Tongue (tissue), 2 donors: ENCODE data around the gene CFAP54. TPM values are rescaled to one million over a fixed set of nuclear protein-coding genes. Genes with fewer than 3 reads are reported as not detected.

ENCODE experiments used
- DNase-seq: peaks from one replicate; pipeline ENCODE4 v3.0.0-alpha.2; 2015
- total RNA-seq: library from RNA; depleted of rRNA; stranded (reverse); fragments of >200 nt; gene quantifications from one replicate; pipeline ENCODE4 v1.2.3, GENCODE V29; 2014

The CFAP54 gene
- total RNA-seq, 1 donor from 2014 or later, result 1.6 TPM

DNA sequence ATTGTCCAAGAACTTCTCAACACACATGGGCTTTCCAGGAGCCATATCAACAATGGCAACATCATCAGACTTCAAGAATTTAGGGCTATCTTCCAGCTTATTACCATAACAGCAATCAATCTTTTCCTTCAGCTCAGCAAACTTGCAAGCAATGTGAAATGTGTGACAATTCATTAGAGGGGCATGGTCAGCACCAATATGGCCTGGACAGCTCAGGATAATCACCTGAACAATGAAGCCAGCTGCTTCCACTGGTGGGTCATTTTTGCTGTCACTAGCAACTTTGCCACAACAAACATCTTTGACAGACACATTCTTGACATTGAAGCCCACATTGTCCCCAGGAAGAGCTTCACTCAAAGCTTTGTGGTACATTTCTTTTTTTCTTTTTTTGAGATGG is 411.8 kb downstream of the CFAP54 start:
- DNase-seq, result no peak

DNA sequence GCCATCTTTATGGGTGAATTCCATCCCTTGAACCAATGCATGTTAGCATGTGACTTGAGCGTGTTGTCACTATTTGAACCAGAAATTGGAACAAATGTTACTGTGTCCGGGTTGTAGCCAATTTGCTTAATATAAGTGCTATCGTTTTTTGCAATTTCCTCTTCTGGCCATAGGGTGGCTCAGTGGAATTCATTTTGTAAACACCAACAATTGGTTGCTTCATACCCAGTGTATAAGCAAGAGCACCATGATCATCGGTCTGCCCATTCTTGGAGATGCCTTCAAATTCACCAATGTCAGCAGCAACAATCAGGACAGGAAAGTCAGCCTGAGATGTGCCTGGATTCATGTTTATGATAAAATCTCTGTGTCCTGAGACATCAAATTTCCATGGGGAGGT is 412.7 kb downstream of the CFAP54 start:
- DNase-seq, result no peak

DNA sequence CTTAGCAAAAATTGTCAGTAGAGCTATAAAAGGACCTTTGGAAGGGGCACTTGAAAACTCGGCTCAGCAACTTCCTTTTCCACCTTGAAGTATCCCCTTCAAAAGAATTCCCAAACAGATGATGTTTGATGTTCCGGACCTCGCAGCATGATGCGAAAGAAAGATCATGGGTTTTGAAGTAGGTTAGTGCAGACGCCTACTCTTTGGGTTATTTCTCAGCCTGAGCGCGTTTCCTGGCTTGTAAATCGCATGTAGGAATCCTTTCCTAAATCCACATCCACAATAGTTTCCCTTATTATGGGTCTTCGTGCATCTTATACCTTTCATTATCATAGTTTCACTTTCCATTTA is 417.1 kb downstream of the CFAP54 start:
- DNase-seq, result no peak

DNA sequence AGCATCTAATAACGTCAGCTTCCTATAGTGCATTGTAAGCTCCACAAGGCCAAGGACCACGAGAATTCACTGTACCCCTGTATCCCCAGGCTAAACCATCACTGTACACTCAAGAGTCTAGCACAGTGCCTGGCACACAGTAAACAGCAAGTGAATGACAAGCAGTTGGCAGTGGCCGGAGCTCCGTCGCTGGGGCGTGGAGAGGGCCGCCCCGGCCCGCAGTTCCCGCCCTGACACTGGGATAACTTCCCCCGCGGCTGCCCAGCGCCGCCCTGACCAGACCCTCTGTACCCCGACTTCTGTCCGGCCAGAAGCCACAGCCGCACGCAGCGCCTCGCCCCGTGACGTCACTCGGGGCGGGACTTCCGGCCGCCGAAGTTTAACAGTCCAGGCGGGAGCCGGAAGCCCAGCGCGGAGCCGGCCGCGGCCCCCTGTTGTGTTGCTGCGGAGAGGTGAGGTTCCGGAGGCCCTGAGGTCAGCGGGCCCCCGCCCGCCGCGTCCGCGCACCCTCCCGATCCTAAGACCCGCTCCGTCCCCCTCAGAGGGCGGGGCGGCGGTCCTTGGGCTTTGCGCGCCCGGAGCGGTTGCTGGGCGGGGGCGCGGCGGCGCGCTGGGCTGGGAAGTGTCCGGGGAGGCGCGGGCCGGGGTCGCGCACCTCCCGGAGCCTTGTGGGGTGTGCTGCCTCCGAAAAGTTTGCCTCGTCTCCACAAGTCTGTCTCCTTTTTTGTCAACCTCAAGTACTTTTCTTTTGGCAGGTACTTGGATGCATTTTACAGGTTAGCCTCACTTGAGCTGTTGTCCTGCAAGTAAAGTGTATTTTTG is 417.7 kb downstream of the CFAP54 start, which contains the start of gene NEDD1:
Gene NEDD1 (plus strand): TSS at position 409 of the 822 bp plus-strand sequence. CDS start 2,503 bp downstream, outside the sequence.
- DNase-seq, result peak; percentile 92

DNA sequence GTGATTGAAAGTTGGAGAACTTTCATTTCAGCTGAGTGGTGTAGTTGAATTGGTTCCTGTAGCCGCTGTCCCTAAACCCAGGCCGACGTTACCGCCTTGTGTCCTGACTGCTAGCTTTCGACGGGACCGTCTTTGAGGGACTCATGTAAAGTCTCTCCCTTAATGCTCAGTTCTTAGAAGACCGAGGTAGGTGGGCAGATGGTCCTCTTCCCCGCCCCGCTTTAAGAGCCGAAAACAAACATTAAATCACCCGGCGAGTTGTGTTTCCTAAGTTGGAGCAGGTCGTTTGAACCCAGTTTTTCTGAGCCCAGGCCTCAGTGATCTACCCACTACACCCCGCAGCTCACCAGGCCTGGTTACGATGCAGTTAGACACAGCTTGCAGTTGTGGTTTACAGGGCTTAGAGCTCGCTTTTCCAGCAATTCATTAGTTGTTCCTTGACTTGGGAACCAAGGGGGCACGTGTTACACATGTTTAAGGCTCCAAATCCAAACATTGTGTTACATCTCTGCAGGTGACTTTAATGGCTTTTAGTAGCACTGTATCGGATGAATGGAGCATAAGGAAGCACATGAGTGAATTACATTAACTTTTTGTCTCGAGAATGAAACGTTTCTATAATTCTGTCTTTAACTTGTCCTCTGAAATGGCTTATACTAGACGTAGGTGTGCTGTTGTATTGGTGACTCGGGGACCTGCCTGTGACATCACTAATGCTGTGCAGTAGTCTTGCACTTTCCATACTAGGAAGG is 418.5 kb downstream of the CFAP54 start:
- peak; percentile 58 for DNase-seq

DNA sequence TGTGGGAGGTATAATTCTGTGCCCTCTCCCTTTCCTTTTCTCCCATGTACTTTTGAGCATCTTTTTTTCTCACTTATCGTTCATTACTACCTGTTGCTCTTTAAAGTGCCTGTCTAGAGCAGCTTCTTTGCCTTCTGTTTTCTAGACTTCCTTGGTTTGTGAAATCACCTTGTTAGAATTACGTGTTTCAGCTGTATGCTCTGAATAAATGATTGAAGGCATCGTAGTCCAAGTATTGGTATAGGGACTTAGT is 419.0 kb downstream of the CFAP54 start:
- DNase-seq, result no peak

DNA sequence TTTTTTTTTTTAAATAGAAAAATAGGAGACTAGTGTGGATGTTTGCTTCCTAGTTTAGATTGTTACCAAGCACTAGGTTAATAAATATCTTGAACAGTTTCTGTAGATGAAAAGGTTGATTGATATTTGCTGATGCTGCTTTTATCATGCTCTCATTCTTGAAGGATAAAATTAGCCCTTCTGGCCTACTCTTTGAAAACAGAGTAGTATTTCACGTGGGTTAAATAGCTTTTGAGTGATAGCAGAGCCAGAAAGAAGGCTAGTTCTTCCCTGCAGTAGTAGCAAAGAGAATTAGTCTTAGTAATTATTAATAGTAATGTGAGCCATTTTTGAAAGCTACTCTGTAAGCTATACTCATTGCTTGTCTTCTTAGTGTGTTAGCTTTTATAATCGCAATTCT is 422.9 kb downstream of the CFAP54 start:
- no peak for DNase-seq

DNA sequence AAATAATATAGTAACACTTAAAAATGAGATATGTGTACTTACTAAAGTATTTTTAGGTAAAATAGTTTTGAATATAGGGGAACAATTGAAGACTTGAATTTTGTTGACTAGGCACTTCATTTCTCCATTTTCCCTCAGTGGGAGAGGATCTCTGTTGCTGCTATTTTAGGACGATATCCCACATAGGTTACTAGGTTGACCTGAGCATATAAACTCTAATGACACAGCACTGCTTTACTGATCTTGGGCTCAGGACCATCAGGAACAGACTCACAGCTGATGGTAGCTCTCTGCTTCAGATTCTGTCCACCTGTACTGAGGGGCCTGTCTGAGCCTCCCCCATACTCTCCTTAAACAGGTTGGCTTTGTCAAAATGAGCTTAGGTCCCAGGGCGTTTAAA is 423.6 kb downstream of the CFAP54 start:
- no peak for DNase-seq

DNA sequence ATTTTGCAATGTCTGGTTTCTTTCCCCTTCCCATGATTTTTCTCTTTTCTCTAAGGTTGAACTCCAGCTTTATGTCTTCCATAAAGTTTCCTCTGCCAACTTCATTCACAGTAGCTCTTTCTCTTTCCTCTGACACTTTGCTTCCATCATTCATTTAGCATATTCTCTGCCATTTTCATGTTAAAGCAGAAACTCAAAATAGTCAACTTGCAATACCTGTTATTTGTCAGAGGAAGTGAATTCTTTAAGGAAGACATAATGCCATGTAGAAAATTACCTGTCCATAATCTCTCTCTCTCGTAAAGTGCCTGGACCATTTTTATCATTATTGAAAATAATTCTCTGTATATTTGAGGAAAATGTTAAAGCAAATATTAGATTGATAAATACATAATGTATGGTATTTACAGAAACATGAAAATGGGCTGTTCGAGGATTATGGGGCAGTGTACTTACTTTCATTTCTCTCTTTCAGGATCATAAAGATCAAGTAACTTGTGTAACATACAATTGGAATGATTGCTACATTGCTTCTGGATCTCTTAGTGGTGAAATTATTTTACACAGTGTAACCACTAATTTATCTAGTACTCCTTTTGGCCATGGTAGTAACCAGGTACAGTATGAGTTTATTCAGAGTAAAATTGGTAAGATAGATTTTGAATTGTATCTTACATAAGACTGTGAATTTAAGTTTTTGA is 430.3 kb downstream of the CFAP54 start:
- no peak for DNase-seq

Other genes with a start within 250 kb of the CFAP54 start
- 88.2 TPM for gene CDK17, start 89.1 kb upstream of the CFAP54 start, total RNA-seq